WTC11 (cell line): ENCODE measurements around the gene C10orf90. TPM values are rescaled to one million over a fixed set of nuclear protein-coding genes. Genes with fewer than 3 reads are reported as not detected.

Experiments
- ATAC-seq: fragments of 200-7000 bp; cut with Tn5 transposase; 2 replicates; pipeline ENCODE4 v1.10.0; 2021; ENCODE audit warnings: mild to moderate bottlenecking, moderate library complexity
- CTCF ChIA-PET: fragments of 300-600 bp; sonication (Branson Sonifier 250); formaldehyde crosslinking; loops from one replicate; lab custom pipeline; 2021; ENCODE audit warnings: antibody characterized with exemption; lab: Charles Lee
- POLR2A ChIA-PET: fragments of 350-600 bp; sonication (Branson Sonifier 250); formaldehyde crosslinking; loops from one replicate; lab custom pipeline; 2021; ENCODE audit warnings: antibody characterized with exemption; lab: Charles Lee
- DNase-seq: peaks from one replicate; pipeline ENCODE4 v3.0.0; 2021; ENCODE audit warnings: low spot score
- H3K27ac Mint-ChIP-seq: 2 replicates; pipeline ENCODE4 v1.8.0; 2021; ENCODE audit warnings: mixed read lengths
- H3K27me3 Mint-ChIP-seq: 2 replicates; pipeline ENCODE4 v1.8.0; 2021; ENCODE audit warnings: low read depth, mild to moderate bottlenecking, moderate library complexity, mixed read lengths
- H3K36me3 Mint-ChIP-seq: 2 replicates; pipeline ENCODE4 v1.8.0; 2021; ENCODE audit warnings: mixed read lengths
- H3K4me1 Mint-ChIP-seq: 2 replicates; pipeline ENCODE4 v1.8.0; 2022; ENCODE audit warnings: mixed read lengths
- H3K4me3 Mint-ChIP-seq: 2 replicates; pipeline ENCODE4 v1.8.0; 2021; ENCODE audit warnings: mild to moderate bottlenecking, moderate library complexity, mixed read lengths
- H3K9me3 Mint-ChIP-seq: 2 replicates; pipeline ENCODE4 v1.8.0; 2021; ENCODE audit warnings: mixed read lengths
- ATF1 ChIP-seq: sonication (generic); formaldehyde crosslinking; IDR thresholded peaks from 2 replicates; pipeline ENCODE4 v1.8.1; 2023; ENCODE audit warnings: mild to moderate bottlenecking, moderate library complexity, missing genetic modification reagents
- CBFB ChIP-seq: sonication (generic); formaldehyde crosslinking; IDR thresholded peaks from 2 replicates; pipeline ENCODE4 v1.8.1; 2022; ENCODE audit warnings: mild to moderate bottlenecking, low read depth, missing genetic modification reagents
- E2F4 ChIP-seq: sonication (generic); formaldehyde crosslinking; IDR thresholded peaks from 2 replicates; pipeline ENCODE4 v1.8.1; 2022; ENCODE audit warnings: low read depth, mild to moderate bottlenecking, moderate library complexity, missing genetic modification reagents, borderline replicate concordance
- ELF4 ChIP-seq: sonication (generic); formaldehyde crosslinking; IDR thresholded peaks from 2 replicates; pipeline ENCODE4 v1.8.1; 2022; ENCODE audit warnings: low read depth, mild to moderate bottlenecking, moderate library complexity, missing genetic modification reagents
- GRHL2 ChIP-seq: fragments of 250-450 bp; sonication (Bioruptor Pico); IDR thresholded peaks from 2 replicates; pipeline ENCODE4 v1.8.0; 2022; ENCODE audit warnings: mild to moderate bottlenecking, moderate library complexity; ENCODE audit not compliant: insufficient replicate concordance, severe bottlenecking
- NR1H2 ChIP-seq: sonication (generic); formaldehyde crosslinking; IDR thresholded peaks from 2 replicates; pipeline ENCODE4 v1.9.0; 2021; ENCODE audit warnings: mild to moderate bottlenecking, moderate library complexity, missing genetic modification reagents
- TCF7 ChIP-seq: sonication (generic); formaldehyde crosslinking; IDR thresholded peaks from 2 replicates; pipeline ENCODE4 v1.8.0; 2022; ENCODE audit warnings: mild to moderate bottlenecking, low read depth, missing genetic modification reagents, moderate library complexity
- USF2 ChIP-seq: sonication (generic); formaldehyde crosslinking; IDR thresholded peaks from 2 replicates; pipeline ENCODE4 v1.8.1; 2023; ENCODE audit warnings: mild to moderate bottlenecking, missing genetic modification reagents, moderate library complexity
- ZBTB21 ChIP-seq: sonication (generic); formaldehyde crosslinking; IDR thresholded peaks from 2 replicates; pipeline ENCODE4 v1.8.1; 2023; ENCODE audit warnings: mild to moderate bottlenecking, missing genetic modification reagents, borderline replicate concordance
- ZBTB43 ChIP-seq: sonication (generic); formaldehyde crosslinking; IDR thresholded peaks from 2 replicates; pipeline ENCODE4 v1.8.1; 2023; ENCODE audit warnings: mild to moderate bottlenecking, missing genetic modification reagents
- ZNF416 ChIP-seq: fragments of 250-450 bp; sonication (Bioruptor Pico); IDR thresholded peaks from 2 replicates; pipeline ENCODE4 v1.9.0; 2021; ENCODE audit warnings: mild to moderate bottlenecking, inconsistent platforms
- ZNF423 ChIP-seq: fragments of 250-450 bp; sonication (Bioruptor Pico); IDR thresholded peaks from 2 replicates; pipeline ENCODE4 v2.1.2; 2022; ENCODE audit warnings: mild to moderate bottlenecking, moderate library complexity
- ZNF532 ChIP-seq: fragments of 250-450 bp; sonication (Bioruptor Pico); IDR thresholded peaks from 2 replicates; pipeline ENCODE4 v1.9.0; 2021; ENCODE audit warnings: mild to moderate bottlenecking, borderline replicate concordance
- ZNF671 ChIP-seq: fragments of 250-450 bp; sonication (Bioruptor Pico); IDR thresholded peaks from 2 replicates; pipeline ENCODE4 v1.8.0; 2021; ENCODE audit warnings: mild to moderate bottlenecking
- total RNA-seq: library from RNA; stranded (reverse); gene quantifications from 3 replicates; pipeline ENCODE4 v1.2.3, GENCODE V29; 2021
- TF ChIP-seq, protein P1 (sequence below): sonication (generic); formaldehyde crosslinking; IDR thresholded peaks from 2 replicates; pipeline ENCODE4 v1.8.1; 2023; ENCODE audit warnings: mild to moderate bottlenecking, moderate library complexity, missing genetic modification reagents
- TF ChIP-seq, protein P2 (sequence below): sonication (generic); formaldehyde crosslinking; IDR thresholded peaks from 2 replicates; pipeline ENCODE4 v1.8.1; 2023; ENCODE audit warnings: mild to moderate bottlenecking, missing genetic modification reagents
- TF ChIP-seq, protein P3 (sequence below): fragments of 250-450 bp; sonication (Bioruptor Pico); IDR thresholded peaks from 2 replicates; pipeline ENCODE4 v2.1.2; 2022; ENCODE audit warnings: mild to moderate bottlenecking, moderate library complexity
- TF ChIP-seq, protein P4 (sequence below): sonication (generic); formaldehyde crosslinking; IDR thresholded peaks from 2 replicates; pipeline ENCODE4 v1.8.0; 2023; ENCODE audit warnings: missing genetic modification reagents

Gene C10orf90
- total RNA-seq, 1 experiment from 2014 or later, result 0.85 TPM

- TF ChIP-seq, protein P1, sequence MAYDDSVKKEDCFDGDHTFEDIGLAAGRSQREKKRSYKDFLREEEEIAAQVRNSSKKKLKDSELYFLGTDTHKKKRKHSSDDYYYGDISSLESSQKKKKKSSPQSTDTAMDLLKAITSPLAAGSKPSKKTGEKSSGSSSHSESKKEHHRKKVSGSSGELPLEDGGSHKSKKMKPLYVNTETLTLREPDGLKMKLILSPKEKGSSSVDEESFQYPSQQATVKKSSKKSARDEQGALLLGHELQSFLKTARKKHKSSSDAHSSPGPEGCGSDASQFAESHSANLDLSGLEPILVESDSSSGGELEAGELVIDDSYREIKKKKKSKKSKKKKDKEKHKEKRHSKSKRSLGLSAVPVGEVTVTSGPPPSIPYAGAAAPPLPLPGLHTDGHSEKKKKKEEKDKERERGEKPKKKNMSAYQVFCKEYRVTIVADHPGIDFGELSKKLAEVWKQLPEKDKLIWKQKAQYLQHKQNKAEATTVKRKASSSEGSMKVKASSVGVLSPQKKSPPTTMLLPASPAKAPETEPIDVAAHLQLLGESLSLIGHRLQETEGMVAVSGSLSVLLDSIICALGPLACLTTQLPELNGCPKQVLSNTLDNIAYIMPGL (CRISPR knock-in tag), result no peak
- TF ChIP-seq ZNF416, result no peak
- TF ChIP-seq, protein P2, sequence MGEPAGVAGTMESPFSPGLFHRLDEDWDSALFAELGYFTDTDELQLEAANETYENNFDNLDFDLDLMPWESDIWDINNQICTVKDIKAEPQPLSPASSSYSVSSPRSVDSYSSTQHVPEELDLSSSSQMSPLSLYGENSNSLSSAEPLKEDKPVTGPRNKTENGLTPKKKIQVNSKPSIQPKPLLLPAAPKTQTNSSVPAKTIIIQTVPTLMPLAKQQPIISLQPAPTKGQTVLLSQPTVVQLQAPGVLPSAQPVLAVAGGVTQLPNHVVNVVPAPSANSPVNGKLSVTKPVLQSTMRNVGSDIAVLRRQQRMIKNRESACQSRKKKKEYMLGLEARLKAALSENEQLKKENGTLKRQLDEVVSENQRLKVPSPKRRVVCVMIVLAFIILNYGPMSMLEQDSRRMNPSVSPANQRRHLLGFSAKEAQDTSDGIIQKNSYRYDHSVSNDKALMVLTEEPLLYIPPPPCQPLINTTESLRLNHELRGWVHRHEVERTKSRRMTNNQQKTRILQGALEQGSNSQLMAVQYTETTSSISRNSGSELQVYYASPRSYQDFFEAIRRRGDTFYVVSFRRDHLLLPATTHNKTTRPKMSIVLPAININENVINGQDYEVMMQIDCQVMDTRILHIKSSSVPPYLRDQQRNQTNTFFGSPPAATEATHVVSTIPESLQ (CRISPR knock-in tag), result no peak
- TF ChIP-seq ZNF671, result no peak
- no peak for TF ChIP-seq USF2
These were observed 34.2 kb upstream of the C10orf90 start (continued) for GRCh38 chr10:126704649-126705048.

- POLR2A ChIA-PET, result no interaction called here
- no peak for DNase-seq
- H3K4me1 Mint-ChIP-seq, result peaks cover 15% of the 10 kb centered on the region
- no peak overlapping the region for H3K27ac Mint-ChIP-seq
- H3K9me3 Mint-ChIP-seq, result peaks cover 16% of the 10 kb centered on the region
- peaks cover 6% of the 10 kb centered on the region; the same call in 1 of the 2 replicates for H3K27me3 Mint-ChIP-seq
- TF ChIP-seq ZBTB43 (no peak), ATF1 (CRISPR knock-in tag) (no peak), CBFB (no peak), E2F4 (CRISPR knock-in tag) (no peak), ZNF423 (no peak), ELF4 (CRISPR knock-in tag) (no peak), ZNF532 (CRISPR knock-in tag) (no peak), GRHL2 (no peak), NR1H2 (no peak), TCF7 (CRISPR knock-in tag) (no peak), ZBTB21 (CRISPR knock-in tag) (no peak)
- TF ChIP-seq, protein P3, sequence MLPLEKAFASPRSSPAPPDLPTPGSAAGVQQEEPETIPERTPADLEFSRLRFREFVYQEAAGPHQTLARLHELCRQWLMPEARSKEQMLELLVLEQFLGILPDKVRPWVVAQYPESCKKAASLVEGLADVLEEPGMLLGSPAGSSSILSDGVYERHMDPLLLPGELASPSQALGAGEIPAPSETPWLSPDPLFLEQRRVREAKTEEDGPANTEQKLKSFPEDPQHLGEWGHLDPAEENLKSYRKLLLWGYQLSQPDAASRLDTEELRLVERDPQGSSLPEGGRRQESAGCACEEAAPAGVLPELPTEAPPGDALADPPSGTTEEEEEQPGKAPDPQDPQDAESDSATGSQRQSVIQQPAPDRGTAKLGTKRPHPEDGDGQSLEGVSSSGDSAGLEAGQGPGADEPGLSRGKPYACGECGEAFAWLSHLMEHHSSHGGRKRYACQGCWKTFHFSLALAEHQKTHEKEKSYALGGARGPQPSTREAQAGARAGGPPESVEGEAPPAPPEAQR, result no peak
- TF ChIP-seq, protein P4, sequence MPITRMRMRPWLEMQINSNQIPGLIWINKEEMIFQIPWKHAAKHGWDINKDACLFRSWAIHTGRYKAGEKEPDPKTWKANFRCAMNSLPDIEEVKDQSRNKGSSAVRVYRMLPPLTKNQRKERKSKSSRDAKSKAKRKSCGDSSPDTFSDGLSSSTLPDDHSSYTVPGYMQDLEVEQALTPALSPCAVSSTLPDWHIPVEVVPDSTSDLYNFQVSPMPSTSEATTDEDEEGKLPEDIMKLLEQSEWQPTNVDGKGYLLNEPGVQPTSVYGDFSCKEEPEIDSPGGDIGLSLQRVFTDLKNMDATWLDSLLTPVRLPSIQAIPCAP (CRISPR knock-in tag), result no peak
- no peak for ATAC-seq
- H3K36me3 Mint-ChIP-seq, result peaks cover 2% of the 10 kb centered on the region; the same call in 1 of the 2 replicates
- CTCF ChIA-PET, result no interaction called here
- no peak overlapping the region for H3K4me3 Mint-ChIP-seq
These were observed 31.7 kb upstream of the C10orf90 start for GRCh38 chr10:126702181-126702580.
